CD4-positive, alpha-beta T cell (primary cell): ENCODE data around the gene GJE1. TPM values are rescaled to one million over a fixed set of nuclear protein-coding genes. Genes with fewer than 3 reads are reported as not detected.

Experiments
- ATAC-seq: fragments of 200-7000 bp; cut with Tn5 transposase; one replicate; pipeline ENCODE4 v1.10.0; 2022; ENCODE audit warnings: mild to moderate bottlenecking; ENCODE audit not compliant: poor library complexity
- CTCF ChIA-PET: fragments of 350-600 bp; sonication (Branson Sonifier 250); formaldehyde crosslinking; loops from one replicate; lab custom pipeline; 2021; ENCODE audit warnings: antibody characterized with exemption, inconsistent platforms; lab: Charles Lee
- POLR2A ChIA-PET: fragments of 350-600 bp; sonication (Branson Sonifier 250); formaldehyde crosslinking; loops from one replicate; lab custom pipeline; 2021; ENCODE audit warnings: antibody characterized with exemption, inconsistent platforms; lab: Charles Lee
- DNase-seq, 14 experiments: peaks; one replicate each; pipeline ENCODE4 v3.0.0-alpha.2; 2013 to 2020; ENCODE audit warnings: mixed read lengths in 2 of 14
- H3K27ac ChIP-seq, 2 donors: one replicate each; pipeline versions ENCODE4 v1.5.1 to v1.7.0; 2013; ENCODE audit warnings: low read length in 2 of 2, low read depth in 1 of 2, mild to moderate bottlenecking in 1 of 2
- H3K27me3 ChIP-seq, 2 experiments: 1 replicate in 1 of 2; 2 replicates in 1 of 2; pipeline versions ENCODE4 v1.6.1 to v1.7.0; 2013; ENCODE audit warnings: low read length in 2 of 2, control low read depth in 1 of 2, mild to moderate bottlenecking in 1 of 2, moderate library complexity in 1 of 2; ENCODE audit not compliant: insufficient read depth in 2 of 2, control insufficient read depth in 1 of 2
- H3K36me3 ChIP-seq: one replicate; pipeline ENCODE4 v1.6.1; 2013; ENCODE audit warnings: low read length, control low read depth; ENCODE audit not compliant: insufficient read depth
- H3K4me1 ChIP-seq: one replicate; pipeline ENCODE4 v1.6.1; 2013; ENCODE audit warnings: low read length, control low read depth; ENCODE audit not compliant: insufficient read depth
- H3K4me3 ChIP-seq: one replicate; pipeline ENCODE4 v1.5.1; 2013; ENCODE audit warnings: mild to moderate bottlenecking, low read length, moderate library complexity
- H3K9me3 ChIP-seq, 2 experiments: 1 replicate in 1 of 2; 2 replicates in 1 of 2; pipeline versions ENCODE4 v1.6.1 to v1.7.0; 2013; ENCODE audit warnings: low read length in 2 of 2, mild to moderate bottlenecking in 2 of 2, control low read depth in 1 of 2, moderate library complexity in 1 of 2; ENCODE audit not compliant: control insufficient read depth in 1 of 2, insufficient read depth in 1 of 2
- H3K27ac Mint-ChIP-seq: one replicate; pipeline ENCODE4 v1.8.0; 2020; ENCODE audit warnings: mixed read lengths
- H3K27me3 Mint-ChIP-seq: one replicate; pipeline ENCODE4 v1.8.0; 2021; ENCODE audit warnings: mixed read lengths
- H3K36me3 Mint-ChIP-seq: one replicate; pipeline ENCODE4 v1.8.0; 2021; ENCODE audit warnings: low read depth, mixed read lengths
- H3K4me1 Mint-ChIP-seq: one replicate; pipeline ENCODE4 v1.8.0; 2021; ENCODE audit warnings: low read depth, mixed read lengths
- H3K4me3 Mint-ChIP-seq: one replicate; pipeline ENCODE4 v1.8.0; 2020; ENCODE audit warnings: mild to moderate bottlenecking, mixed read lengths
- H3K9me3 Mint-ChIP-seq: one replicate; pipeline ENCODE4 v1.8.0; 2020; ENCODE audit warnings: mixed read lengths
- CTCF ChIP-seq: fragments of 200-600 bp; IDR thresholded peaks from one replicate; pipeline ENCODE4 v1.8.0; 2022; ENCODE audit warnings: antibody characterized with exemption, mild to moderate bottlenecking
- intact Hi-C, 2 experiments: fragments of 100-400 bp; cut with DNase I in 1 of 2; cut with micrococcal nuclease in 1 of 2; formaldehyde crosslinking; loops; one replicate each; pipeline versions ENCODE4 v1.15.1 to v1.9.0; 2023 to 2025; cut with DNase I, micrococcal nuclease
- total RNA-seq, 174 experiments: library from RNA in 2 of 174; stranded (reverse) in 2 of 174; gene quantifications; one replicate each; pipeline ENCODE4 v1.2.3 and lab custom pipeline; 2021 to 2026

GJE1 gene
- total RNA-seq, 2 experiments from 2014 or later = not detected

GRCh38 chr6:142167486-142167885 lies 34.8 kb downstream of the GJE1 start:
- no peak for ATAC-seq
- Mint-ChIP-seq H3K36me3 (peaks cover 69% of the 10 kb centered on the region), H3K4me3 (no peak overlapping the region), H3K27me3 (no peaks in the 10 kb centered on the region), H3K9me3 (no peaks in the 10 kb centered on the region), H3K27ac (no peak overlapping the region), H3K4me1 (peaks cover 28% of the 10 kb centered on the region)
- ChIA-PET POLR2A (no interaction called here), CTCF (no interaction called here)
- H3K4me3 ChIP-seq = no peak overlapping the region
- no peak for TF ChIP-seq CTCF
- H3K9me3 ChIP-seq = no peaks in the 10 kb centered on the region
- intact Hi-C loops = no loop called here
- no peak overlapping the region for H3K27ac ChIP-seq
- H3K4me1 ChIP-seq = no peaks in the 10 kb centered on the region
- DNase-seq = no peak
- H3K27me3 ChIP-seq = no peaks in the 10 kb centered on the region
- H3K36me3 ChIP-seq = peaks cover 46% of the 10 kb centered on the region

GRCh38 chr6:142171351-142171750 lies 38.6 kb downstream of the GJE1 start:
- Mint-ChIP-seq H3K9me3 (no peaks in the 10 kb centered on the region), H3K27ac (no peak overlapping the region), H3K4me1 (no peaks in the 10 kb centered on the region), H3K36me3 (peaks cover 97% of the 10 kb centered on the region), H3K27me3 (no peaks in the 10 kb centered on the region), H3K4me3 (no peak overlapping the region)
- Histone ChIP-seq H3K4me3 (no peak overlapping the region), H3K9me3 (no peaks in the 10 kb centered on the region), H3K4me1 (no peaks in the 10 kb centered on the region), H3K27ac (no peak overlapping the region), H3K27me3 (no peaks in the 10 kb centered on the region), H3K36me3 (peaks cover 70% of the 10 kb centered on the region)
- DNase-seq (no peak), ATAC-seq (no peak)
- CTCF ChIA-PET = interaction anchor here (1.2 kb wide), 1 partner anchor 25 kb away, joined by 3 read pairs; the partner anchor contains the start of genes NMBR and VTA1
- intact Hi-C loops = no loop called here
- POLR2A ChIA-PET = no interaction called here
- TF ChIP-seq CTCF = no peak

GRCh38 chr6:142172758-142173157 lies 40.0 kb downstream of the GJE1 start:
- H3K27me3 ChIP-seq = no peaks in the 10 kb centered on the region
- Mint-ChIP-seq H3K4me3 (no peak overlapping the region), H3K27ac (no peak overlapping the region), H3K27me3 (no peaks in the 10 kb centered on the region), H3K36me3 (peaks cover 97% of the 10 kb centered on the region), H3K4me1 (no peaks in the 10 kb centered on the region), H3K9me3 (peaks cover 4% of the 10 kb centered on the region)
- peaks cover 68% of the 10 kb centered on the region for H3K36me3 ChIP-seq
- H3K27ac ChIP-seq = no peak overlapping the region
- H3K9me3 ChIP-seq = peaks cover 0 to 12% of the 10 kb centered on the region in 2 experiments
- H3K4me3 ChIP-seq = no peak overlapping the region
- TF ChIP-seq CTCF = no peak
- no peak for ATAC-seq
- DNase-seq = no peak
- no peaks in the 10 kb centered on the region for H3K4me1 ChIP-seq
- CTCF ChIA-PET = no interaction called here
- POLR2A ChIA-PET = no interaction called here
- intact Hi-C loops = no loop called here
